ENCODE measurements around the gene WARS2. TPM values are rescaled to one million over a fixed set of nuclear protein-coding genes. Genes with fewer than 3 reads are reported as not detected.
A peak's percentile ranks its signal among the peaks of the same experiment; 100 is the strongest.
"Not testable (repeated sequence)": the region's sequence is repeated elsewhere in the genome, so short reads cannot be mapped to it uniquely, and the experiment has no call there.

WARS2 gene
- total and polyA plus RNA-seq, 8 donors: 3.5 to 48.4 (median 9.5) TPM

GRCh38 chr1:119186471-119186870 lies 46.0 kb upstream of the WARS2 start:
- WGBS, 5 donors: 93 to 99% (median 98%) methylated on average over 2 of the region's 2 CpGs
- peaks cover 0 to 25% (median 2%) of the 10 kb centered on the region in 4 donors for H3K36me3 ChIP-seq
- no peak overlapping the region for H3K27ac ChIP-seq
- intact Hi-C loops (cut with DNase I; ENCODE audit: low total_unique reads): no loop called here
- no peak for DNase-seq
- no peak overlapping the region for H3K4me3 ChIP-seq
- H3K9me3 ChIP-seq: peaks cover 0 to 15% (median 0%) of the 10 kb centered on the region in 4 donors
- H3K27me3 ChIP-seq: no peaks in the 10 kb centered on the region
- no peaks in the 10 kb centered on the region for H3K4me1 ChIP-seq
- TF ChIP-seq EP300 (IDR thresholded peaks at IDR 0.05) (no peak), POLR2AphosphoS5 (IDR thresholded peaks at IDR 0.05) (no peak), POLR2A (IDR thresholded peaks at IDR 0.05) (no peak)
- TF ChIP-seq, protein P1, sequence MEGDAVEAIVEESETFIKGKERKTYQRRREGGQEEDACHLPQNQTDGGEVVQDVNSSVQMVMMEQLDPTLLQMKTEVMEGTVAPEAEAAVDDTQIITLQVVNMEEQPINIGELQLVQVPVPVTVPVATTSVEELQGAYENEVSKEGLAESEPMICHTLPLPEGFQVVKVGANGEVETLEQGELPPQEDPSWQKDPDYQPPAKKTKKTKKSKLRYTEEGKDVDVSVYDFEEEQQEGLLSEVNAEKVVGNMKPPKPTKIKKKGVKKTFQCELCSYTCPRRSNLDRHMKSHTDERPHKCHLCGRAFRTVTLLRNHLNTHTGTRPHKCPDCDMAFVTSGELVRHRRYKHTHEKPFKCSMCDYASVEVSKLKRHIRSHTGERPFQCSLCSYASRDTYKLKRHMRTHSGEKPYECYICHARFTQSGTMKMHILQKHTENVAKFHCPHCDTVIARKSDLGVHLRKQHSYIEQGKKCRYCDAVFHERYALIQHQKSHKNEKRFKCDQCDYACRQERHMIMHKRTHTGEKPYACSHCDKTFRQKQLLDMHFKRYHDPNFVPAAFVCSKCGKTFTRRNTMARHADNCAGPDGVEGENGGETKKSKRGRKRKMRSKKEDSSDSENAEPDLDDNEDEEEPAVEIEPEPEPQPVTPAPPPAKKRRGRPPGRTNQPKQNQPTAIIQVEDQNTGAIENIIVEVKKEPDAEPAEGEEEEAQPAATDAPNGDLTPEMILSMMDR (IDR thresholded peaks at IDR 0.05): no peak

GRCh38 chr1:119184972-119185371 lies 44.5 kb upstream of the WARS2 start:
- intact Hi-C loops (cut with DNase I; ENCODE audit: low total_unique reads): no loop called here
- TF ChIP-seq, protein P1 (IDR thresholded peaks at IDR 0.05): no peak
- TF ChIP-seq POLR2A (IDR thresholded peaks at IDR 0.05) (no peak), POLR2AphosphoS5 (IDR thresholded peaks at IDR 0.05) (no peak), EP300 (IDR thresholded peaks at IDR 0.05) (no peak)

GRCh38 chr1:119181218-119181617 lies 40.8 kb upstream of the WARS2 start:
- Histone ChIP-seq H3K27me3 (no peaks in the 10 kb centered on the region), H3K4me1 (no peaks in the 10 kb centered on the region), H3K36me3 (peaks cover 0 to 54% (median 20%) of the 10 kb centered on the region in 4 donors), H3K4me3 (no peak overlapping the region), H3K9me3 (peaks cover 0 to 11% (median 4%) of the 10 kb centered on the region in 4 donors), H3K27ac (no peak overlapping the region)
- WGBS, 5 donors: 77 to 87% (median 83%) methylated on average over 3 of the region's 3 CpGs
- intact Hi-C loops (cut with DNase I; ENCODE audit: low total_unique reads): no loop called here
- peak in 1 of 2 donors; percentile 20 for DNase-seq
- TF ChIP-seq POLR2AphosphoS5 (IDR thresholded peaks at IDR 0.05): no peak
- TF ChIP-seq, protein P1 (IDR thresholded peaks at IDR 0.05): no peak
- TF ChIP-seq EP300 (IDR thresholded peaks at IDR 0.05): no peak
- TF ChIP-seq POLR2A (IDR thresholded peaks at IDR 0.05): no peak

More at GRCh38 chr1:119184972-119185371, 44.5 kb upstream of the WARS2 start:
- no peak overlapping the region for H3K27ac ChIP-seq
- H3K4me3 ChIP-seq: no peak overlapping the region
- peaks cover 0 to 38% (median 5%) of the 10 kb centered on the region in 4 donors for H3K36me3 ChIP-seq
- DNase-seq: no peak
- H3K9me3 ChIP-seq: peaks cover 0 to 15% (median 0%) of the 10 kb centered on the region in 4 donors
- WGBS, 5 donors: 86 to 96% (median 90%) methylated on average over 1 of the region's 1 CpG
- H3K4me1 ChIP-seq: no peaks in the 10 kb centered on the region
- no peaks in the 10 kb centered on the region for H3K27me3 ChIP-seq

DNA sequence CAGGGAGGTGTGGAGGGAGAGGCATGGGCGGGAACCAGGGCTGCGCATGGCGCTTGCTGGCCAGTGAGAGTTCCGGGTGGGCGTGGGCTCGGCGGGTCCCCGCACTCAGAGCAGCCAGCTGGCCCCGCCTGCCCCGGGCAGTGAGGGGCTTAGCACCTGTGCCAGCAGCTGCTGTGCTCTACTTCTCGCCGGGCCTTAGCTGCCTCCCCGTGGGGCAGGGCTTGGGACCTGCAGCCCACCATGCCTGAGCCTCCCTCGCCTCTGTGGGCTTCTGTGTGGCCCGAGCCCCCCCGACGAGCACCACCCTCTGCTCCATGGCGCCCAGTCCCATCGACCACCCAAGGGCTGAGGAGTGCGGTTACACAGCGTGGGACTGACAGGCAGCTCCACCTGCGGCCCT lies 38.6 kb upstream of the WARS2 start:
- 90 to 99% (median 98%) methylated on average over 10 to 22 of the region's 22 CpGs for WGBS, 5 donors
- no peaks in the 10 kb centered on the region for H3K27me3 ChIP-seq
- H3K4me1 ChIP-seq: no peaks in the 10 kb centered on the region
- intact Hi-C loops (cut with DNase I; ENCODE audit: low total_unique reads): no loop called here
- H3K36me3 ChIP-seq: peaks cover 0 to 64% (median 20%) of the 10 kb centered on the region in 4 donors
- TF ChIP-seq POLR2AphosphoS5 (IDR thresholded peaks at IDR 0.05): no peak
- TF ChIP-seq, protein P1 (IDR thresholded peaks at IDR 0.05): no peak
- no peak for TF ChIP-seq POLR2A (IDR thresholded peaks at IDR 0.05)
- TF ChIP-seq EP300 (IDR thresholded peaks at IDR 0.05): no peak
- no peak for DNase-seq
- peaks cover 0 to 11% (median 4%) of the 10 kb centered on the region in 4 donors for H3K9me3 ChIP-seq
- H3K27ac ChIP-seq: no peak overlapping the region
- no peak overlapping the region for H3K4me3 ChIP-seq

DNA sequence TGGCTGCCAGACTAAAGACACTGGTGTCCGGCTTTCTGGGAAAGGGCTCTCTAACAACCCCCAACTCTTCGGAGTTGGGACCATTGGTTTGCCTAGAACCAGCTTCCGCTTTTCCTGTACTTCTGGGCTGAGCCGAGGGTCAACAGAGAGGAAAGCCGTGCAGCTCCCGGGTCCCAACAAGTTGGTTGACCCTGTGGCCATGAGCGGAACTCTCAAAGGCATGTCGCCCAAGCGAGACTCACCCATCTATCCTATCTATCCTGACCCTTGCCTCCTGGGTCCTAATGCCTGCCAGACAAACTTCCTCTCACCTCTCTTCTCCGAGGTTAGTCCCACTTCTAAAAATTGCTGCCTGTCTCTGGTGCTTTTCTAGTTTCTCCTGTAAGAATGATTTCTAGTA lies 32.5 kb upstream of the WARS2 start:
- 95 to 98% (median 98%) methylated on average over 10 of the region's 10 CpGs for WGBS, 5 donors
- H3K4me1 ChIP-seq; H3K27me3 ChIP-seq; H3K9me3 ChIP-seq; DNase-seq; H3K4me3 ChIP-seq; H3K27ac ChIP-seq; intact Hi-C loops (cut with DNase I; ENCODE audit: low total_unique reads): not testable (repeated sequence)
- peaks cover 3 to 73% (median 28%) of the 10 kb centered on the region in 4 donors for H3K36me3 ChIP-seq

DNA sequence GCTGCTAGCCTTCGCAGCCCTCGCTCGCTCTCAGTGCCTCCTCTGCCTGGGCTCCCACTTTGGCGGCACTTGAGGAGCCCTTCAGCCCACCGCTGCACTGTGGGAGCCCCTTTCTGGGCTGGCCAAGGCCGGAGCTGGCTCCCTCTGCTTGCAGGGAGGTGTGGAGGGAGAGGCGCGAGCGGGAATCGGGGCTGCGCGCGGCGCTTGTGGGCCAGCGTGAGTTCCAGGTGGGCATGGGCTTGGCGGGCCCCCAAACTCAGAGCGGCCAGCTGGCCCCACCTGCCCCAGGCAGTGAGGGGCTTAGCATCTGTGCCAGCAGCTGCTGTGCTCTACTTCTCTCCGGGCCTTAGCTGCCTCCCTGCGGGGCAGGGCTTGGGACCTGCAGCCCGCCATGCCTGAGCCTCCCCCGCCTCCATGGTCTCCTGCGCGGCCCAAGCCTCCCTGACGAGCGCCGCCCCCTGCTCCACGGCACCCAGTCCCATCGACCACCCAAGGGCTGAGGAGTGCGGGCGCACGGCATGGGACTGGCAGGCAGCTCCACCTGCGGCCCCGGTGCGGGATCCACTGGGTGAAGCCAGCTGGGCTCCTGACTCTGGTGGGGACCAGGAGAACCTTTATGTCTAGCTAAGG lies 31.0 kb upstream of the WARS2 start:
- H3K4me3 ChIP-seq; intact Hi-C loops (cut with DNase I; ENCODE audit: low total_unique reads); DNase-seq; H3K27ac ChIP-seq; H3K4me1 ChIP-seq; H3K9me3 ChIP-seq; H3K27me3 ChIP-seq: not testable (repeated sequence)
- peaks cover 3 to 73% (median 31%) of the 10 kb centered on the region in 4 donors for H3K36me3 ChIP-seq
- WGBS, 5 donors: 93 to 97% (median 95%) methylated on average over 17 to 34 of the region's 34 CpGs
